HepG2 (cell line): ENCODE measurements around the gene TXN2. TPM values are rescaled to one million over a fixed set of nuclear protein-coding genes. Genes with fewer than 3 reads are reported as not detected.

Experiments used
- ATAC-seq: fragments of 200-7000 bp; cut with Tn5 transposase; 3 replicates; pipeline ENCODE4 v1.9.1; 2020; ENCODE audit warnings: mild to moderate bottlenecking, moderate library complexity
- BruUV-seq: library from RNA; stranded (reverse); fragments of 400-500 nt; replicated peaks from 2 replicates; lab custom pipeline; 2021; lab: Mats Ljungman, UMichigan
- CTCF ChIA-PET: fragments of 300-600 bp; formaldehyde crosslinking; extraction: SDS; loops from one replicate; lab custom pipeline; 2021; ENCODE audit warnings: low total read pairs, inconsistent platforms, low intra/inter-chr PET ratio; lab: Yijun Ruan, JAX
- POLR2A ChIA-PET: fragments of 350-600 bp; sonication (Branson Sonifier 250); formaldehyde crosslinking; loops from one replicate; lab custom pipeline; 2020; ENCODE audit warnings: antibody characterized with exemption, inconsistent platforms; lab: Yijun Ruan, JAX
- DNase-seq: peaks from one replicate; pipeline ENCODE4 v3.0.0-alpha.2; 2015; ENCODE audit warnings: low spot score
- FAIRE-seq: peaks from 3 replicates; lab custom pipeline; 2011; peaks lifted over from hg19 to GRCh38; lab: Jason Lieb, UNC
- H2AFZ ChIP-seq: one replicate; pipeline ENCODE4 v1.6.1; 2011; ENCODE audit warnings: low read length, inconsistent platforms
- H3K27ac ChIP-seq: fragments of 300-600 bp; 3 replicates; pipeline ENCODE4 v1.8.0; 2011; ENCODE audit warnings: mixed run types, mild to moderate bottlenecking, mixed read lengths, low read length, inconsistent platforms; ENCODE audit not compliant: insufficient read depth; ENCODE audit errors: extremely low read length
- H3K27me3 ChIP-seq, 2 experiments: fragments of 200-600 bp in 1 of 2; 2 replicates in 1 of 2; 3 replicates in 1 of 2; pipeline versions ENCODE4 v1.6.0 to v1.8.0; 2011; ENCODE audit warnings: low read length in 2 of 2, mild to moderate bottlenecking in 2 of 2, moderate library complexity in 2 of 2, inconsistent platforms in 1 of 2; ENCODE audit not compliant: insufficient read depth in 2 of 2, control insufficient read depth in 1 of 2
- H3K36me3 ChIP-seq, 2 experiments: fragments of 200-600 bp in 1 of 2; replicated peaks in 1 of 2; 2 replicates in 1 of 2; 3 replicates in 1 of 2; pipeline versions ENCODE4 v1.5.1 to v1.8.0; 2011; ENCODE audit warnings: low read length in 2 of 2, inconsistent platforms in 1 of 2; ENCODE audit not compliant: insufficient read depth in 2 of 2, control insufficient read depth in 1 of 2
- H3K4me1 ChIP-seq: 2 replicates; pipeline ENCODE4 v1.5.1; 2012; ENCODE audit warnings: low read length, inconsistent platforms; ENCODE audit not compliant: insufficient read depth
- H3K4me2 ChIP-seq: 2 replicates; pipeline ENCODE4 v1.6.0; 2011; ENCODE audit warnings: low read depth, low read length, inconsistent platforms
- H3K4me3 ChIP-seq, 3 experiments: fragments of 200-600 bp in 1 of 3; sonication (generic), shearing (Covaris generic) in 1 of 3; replicated peaks in 1 of 3; 2 replicates each; pipeline ENCODE4 v1.5.1; 2011 to 2016; ENCODE audit warnings: low read length in 3 of 3, inconsistent platforms in 2 of 3, low read depth in 2 of 3, mild to moderate bottlenecking in 2 of 3, control low read depth in 1 of 3, mixed read lengths in 1 of 3; ENCODE audit not compliant: insufficient read depth in 1 of 3
- H3K79me2 ChIP-seq: one replicate; pipeline ENCODE4 v1.6.1; 2011; ENCODE audit warnings: low read length, inconsistent platforms; ENCODE audit not compliant: insufficient read depth
- H3K9ac ChIP-seq: 2 replicates; pipeline ENCODE4 v1.6.0; 2011; ENCODE audit warnings: mild to moderate bottlenecking, low read depth, low read length, inconsistent platforms; ENCODE audit not compliant: insufficient read depth
- H3K9me3 ChIP-seq: 2 replicates; pipeline ENCODE4 v1.5.1; 2012; ENCODE audit warnings: mild to moderate bottlenecking, low read length
- H4K20me1 ChIP-seq: 2 replicates; pipeline ENCODE4 v1.6.0; 2011; ENCODE audit warnings: inconsistent platforms, mild to moderate bottlenecking, low read length, moderate library complexity; ENCODE audit not compliant: insufficient read depth
- NFAT5 ChIP-seq: sonication (generic); formaldehyde crosslinking; IDR thresholded peaks from 2 replicates; pipeline ENCODE4 v1.4.0; 2020; ENCODE audit warnings: missing genetic modification reagents
- NFE2 ChIP-seq: sonication (generic); formaldehyde crosslinking; IDR thresholded peaks from 2 replicates; pipeline ENCODE4 v1.4.0; 2020; ENCODE audit warnings: missing genetic modification reagents
- PATZ1 ChIP-seq: sonication (generic); formaldehyde crosslinking; IDR thresholded peaks from 2 replicates; pipeline ENCODE4 v1.4.0; 2020; ENCODE audit warnings: missing genetic modification reagents
- PHF21A ChIP-seq: sonication (generic); formaldehyde crosslinking; IDR thresholded peaks from 2 replicates; pipeline ENCODE4 v1.5.0; 2020; ENCODE audit warnings: mild to moderate bottlenecking, missing genetic modification reagents
- RERE ChIP-seq: IDR thresholded peaks from 2 replicates; pipeline ENCODE4 v1.6.1; 2016; ENCODE audit warnings: low read depth, missing genetic modification reagents, missing compliant biosample characterization
- SALL1 ChIP-seq: sonication (generic); formaldehyde crosslinking; IDR thresholded peaks from 2 replicates; pipeline ENCODE4 v1.8.0; 2022; ENCODE audit warnings: mild to moderate bottlenecking, missing genetic modification reagents
- ZBTB42 ChIP-seq: sonication (generic); formaldehyde crosslinking; IDR thresholded peaks from 2 replicates; pipeline ENCODE4 v1.5.0; 2020; ENCODE audit warnings: mild to moderate bottlenecking, missing genetic modification reagents
- ZNF580 ChIP-seq: IDR thresholded peaks from 2 replicates; pipeline ENCODE4 v1.6.1; 2016; ENCODE audit warnings: low read depth, borderline replicate concordance
- ZSCAN30 ChIP-seq: sonication (generic); formaldehyde crosslinking; IDR thresholded peaks from 2 replicates; pipeline ENCODE4 v1.5.0; 2020; ENCODE audit warnings: mild to moderate bottlenecking, missing genetic modification reagents
- WGBS: methylation state at CpG from one replicate; pipeline ENCODE4 v1.1.6; 2017; ENCODE audit warnings: low lambda C conversion rate; 5-methylcytosine and 5-hydroxymethylcytosine counted together
- in situ Hi-C: cut with HindIII; loops from 2 replicates; pipeline ENCODE4 v1.10.0; 2017; ENCODE audit warnings: low pct_unique_long_range_greater_than_20kb; ENCODE audit not compliant: extremely low pct_ligation_motif_present
- intact Hi-C: fragments of 100-400 bp; cut with micrococcal nuclease; formaldehyde crosslinking; loops from one replicate; pipeline ENCODE4 v1.10.0; 2022; ENCODE audit not compliant: unreplicated experiment
- polyA plus RNA-seq, 8 experiments: library from polyadenylated mRNA; depleted of rRNA in 3 of 8; stranded (reverse) in 7 of 8; unstranded in 1 of 8; fragments of >200 nt; fragmentation: Illumina TruSeq in 4 of 8; extraction: Trizol in 4 of 8; gene quantifications; 2 replicates each; pipeline versions ENCODE4 v1.2.1 to v1.2.3, GENCODE V29; 2011 to 2016; ENCODE audit warnings: low read depth in 4 of 8, missing spikeins in 1 of 8, mixed read lengths in 1 of 8; ENCODE audit not compliant: insufficient read depth in 1 of 8
- total RNA-seq, 5 experiments: library from RNA; depleted of rRNA; stranded (reverse); fragments of >200 nt; fragmentation: Illumina TruSeq; extraction: Trizol; gene quantifications; 2 replicates each; pipeline ENCODE4 v1.2.3, GENCODE V29; 2016; ENCODE audit warnings: low read depth in 1 of 5

The TXN2 gene
- total and polyA plus RNA-seq, 2 of the 13 experiments (the other 11 are each of a cell fraction or from before 2014, with no cell fraction given) = 41.4 to 109 TPM

GRCh38 chr22:36491155-36491554 lies 9.7 kb upstream of the TXN2 start:
- no peaks in the 10 kb centered on the region for H3K4me1 ChIP-seq
- H3K4me3 ChIP-seq = no peak overlapping the region
- CTCF ChIA-PET = no interaction called here
- no peaks in the 10 kb centered on the region for H3K79me2 ChIP-seq
- no peak overlapping the region for H3K4me2 ChIP-seq
- no peak overlapping the region for H2AFZ ChIP-seq
- intact Hi-C loops = no loop called here
- no peaks in the 10 kb centered on the region for H4K20me1 ChIP-seq
- ATAC-seq (no peak), FAIRE-seq (no peak), DNase-seq (no peak)
- WGBS = 95% methylated on average over 7 of the region's 7 CpGs
- H3K36me3 ChIP-seq = peaks cover 25 to 66% of the 10 kb centered on the region in 2 experiments
- in situ Hi-C loops = no loop called here
- no peaks in the 10 kb centered on the region for H3K9me3 ChIP-seq
- no TSS peak for BruUV-seq
- H3K9ac ChIP-seq = no peak overlapping the region
- H3K27me3 ChIP-seq = no peaks in the 10 kb centered on the region
- POLR2A ChIA-PET = interaction anchor here (1.8 kb wide), 1 partner anchor 9 kb away, joined by 5 read pairs; the partner anchor contains the start of gene TXN2
- H3K27ac ChIP-seq = no peak overlapping the region
- no peak for TF ChIP-seq SALL1
- TF ChIP-seq NFE2 (CRISPR knock-in tag) = no peak
- TF ChIP-seq PATZ1 = no peak
- no peak for TF ChIP-seq RERE (CRISPR knock-in tag)
- TF ChIP-seq ZNF580 (CRISPR knock-in tag) = no peak
- TF ChIP-seq NFAT5 (CRISPR knock-in tag) = no peak
- TF ChIP-seq ZBTB42 (CRISPR knock-in tag) = no peak
- TF ChIP-seq PHF21A = no peak
- TF ChIP-seq ZSCAN30 (CRISPR knock-in tag) = no peak
